Right ventricle myocardium inferior (tissue), 1 donor: Measurements from ENCODE around the gene HPS5. TPM values are rescaled to one million over a fixed set of nuclear protein-coding genes. Genes with fewer than 3 reads are reported as not detected.

Source experiments
- ATAC-seq: fragments of 200-7000 bp; cut with Tn5 transposase; one replicate; pipeline ENCODE4 v1.9.1; 2020; ENCODE audit warnings: mild to moderate bottlenecking, moderate library complexity
- DNase-seq: peaks from one replicate; pipeline ENCODE4 v3.0.0; 2021; ENCODE audit errors: missing footprints
- intact Hi-C: fragments of 100-400 bp; cut with DNase I; formaldehyde crosslinking; loops from one replicate; pipeline ENCODE4 v1.11.0; 2022
- total RNA-seq: library from RNA; stranded (reverse); fragmentation: NEBNext Ultra II Directional; extraction: Animal tissue kit (Norgen Biotek cat#: 25700); gene quantifications from one replicate; pipeline ENCODE4 v1.2.1, GENCODE V29; 2021
- donor health status: DM: no; HTN: yes; CAD: no; lungs with severe emphysema.

HPS5 gene
- total RNA-seq, 1 donor from 2014 or later, result 10.5 TPM

- no peak for ATAC-seq
- intact Hi-C loops, result loop anchor here (1.0 to 5.0 kb wide), 3 partner anchors 73 to 311 kb away; partner anchors contain the start of genes SERGEF and TSG101
These were observed 1.1 kb upstream of the HPS5 start for GRCh38 chr11:18322818-18323570.

GRCh38 chr11:18321578-18321968, 367 bp downstream of the HPS5 start:
- DNase-seq, result no peak
- no peak for ATAC-seq
- intact Hi-C loops, result loop anchor here (5.0 kb wide), 2 partner anchors 206 to 309 kb away; partner anchors contain the start of genes SERGEF and TSG101

More at GRCh38 chr11:18322818-18323570, 1.1 kb upstream of the HPS5 start:
- no peak for DNase-seq

GRCh38 chr11:18320617-18321016, 1.3 kb downstream of the HPS5 start:
- ATAC-seq (no peak), DNase-seq (no peak)
- intact Hi-C loops, result loop anchor here (5.0 kb wide), 2 partner anchors 207 to 308 kb away; partner anchors contain the start of genes SERGEF and TSG101

DNA sequence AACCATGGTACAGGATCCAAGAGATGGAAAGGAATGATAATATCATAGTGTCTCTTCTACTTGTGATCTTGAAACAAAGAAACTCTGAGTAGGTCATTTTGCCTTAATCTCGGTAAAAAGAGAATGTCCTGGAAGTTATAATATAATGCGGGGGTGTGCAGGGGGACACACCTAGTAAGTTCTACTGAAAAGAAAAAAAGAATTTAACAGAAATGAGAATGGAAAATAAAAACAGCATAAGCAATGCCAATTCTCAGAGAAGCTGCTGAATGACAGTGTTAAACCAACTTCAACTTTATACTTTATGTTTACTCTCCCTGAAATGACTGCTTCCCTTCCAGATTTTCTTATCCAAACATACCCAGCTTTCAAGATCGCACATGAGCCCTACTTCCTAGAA, 2.0 kb downstream of the HPS5 start:
- DNase-seq, result no peak
- intact Hi-C loops, result loop anchor here (5.0 kb wide), 2 partner anchors 207 to 308 kb away; partner anchors contain the start of genes SERGEF and TSG101
- no peak for ATAC-seq

- DNase-seq (no peak), ATAC-seq (no peak)
- intact Hi-C loops, result no loop called here
These were observed 4.4 kb downstream of the HPS5 start for GRCh38 chr11:18317551-18317950.

GRCh38 chr11:18315893-18316292, 6.0 kb downstream of the HPS5 start:
- DNase-seq (no peak), ATAC-seq (no peak)
- intact Hi-C loops, result no loop called here

GRCh38 chr11:18314784-18315523, 7.0 kb downstream of the HPS5 start:
- ATAC-seq (no peak), DNase-seq (no peak)
- intact Hi-C loops, result no loop called here

DNA sequence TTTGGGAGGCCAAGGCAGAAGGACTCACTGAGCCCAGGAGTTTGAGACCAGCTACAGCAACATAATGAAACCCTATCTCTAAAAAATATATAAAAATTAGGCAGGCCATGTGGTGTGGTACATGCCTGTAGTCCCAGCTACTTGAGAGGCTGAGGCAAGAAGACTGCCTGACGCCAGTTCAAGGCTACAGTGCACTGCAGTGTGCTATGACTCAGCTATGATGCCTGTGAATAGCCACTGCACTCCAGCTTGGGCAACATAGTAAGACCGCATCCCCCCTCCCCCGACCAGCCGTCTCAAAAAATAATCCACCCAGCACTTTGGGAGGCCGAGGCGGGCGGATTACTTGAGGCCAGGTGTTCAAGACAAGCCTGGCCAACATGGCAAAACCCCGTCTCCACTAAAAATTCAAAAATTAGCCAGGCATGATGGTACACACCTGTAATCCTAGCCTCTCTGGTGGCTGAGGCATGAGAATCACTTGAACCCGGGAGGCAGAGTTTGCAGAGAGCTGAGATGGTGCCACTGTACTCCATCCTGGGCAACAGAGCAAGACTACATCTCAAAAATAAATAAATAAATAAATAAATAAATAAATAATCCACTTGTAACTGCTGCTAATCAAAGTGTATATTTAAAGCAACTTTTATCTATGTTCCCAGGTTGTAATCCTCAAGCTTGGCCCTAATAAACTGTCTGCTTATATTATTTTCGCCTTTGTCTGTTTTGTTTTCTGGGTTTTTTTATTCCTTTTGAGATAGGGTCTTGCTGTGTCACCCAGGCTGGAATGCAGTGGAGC, 7.8 kb downstream of the HPS5 start:
- no peak for DNase-seq
- no peak for ATAC-seq
- intact Hi-C loops, result no loop called here

DNA sequence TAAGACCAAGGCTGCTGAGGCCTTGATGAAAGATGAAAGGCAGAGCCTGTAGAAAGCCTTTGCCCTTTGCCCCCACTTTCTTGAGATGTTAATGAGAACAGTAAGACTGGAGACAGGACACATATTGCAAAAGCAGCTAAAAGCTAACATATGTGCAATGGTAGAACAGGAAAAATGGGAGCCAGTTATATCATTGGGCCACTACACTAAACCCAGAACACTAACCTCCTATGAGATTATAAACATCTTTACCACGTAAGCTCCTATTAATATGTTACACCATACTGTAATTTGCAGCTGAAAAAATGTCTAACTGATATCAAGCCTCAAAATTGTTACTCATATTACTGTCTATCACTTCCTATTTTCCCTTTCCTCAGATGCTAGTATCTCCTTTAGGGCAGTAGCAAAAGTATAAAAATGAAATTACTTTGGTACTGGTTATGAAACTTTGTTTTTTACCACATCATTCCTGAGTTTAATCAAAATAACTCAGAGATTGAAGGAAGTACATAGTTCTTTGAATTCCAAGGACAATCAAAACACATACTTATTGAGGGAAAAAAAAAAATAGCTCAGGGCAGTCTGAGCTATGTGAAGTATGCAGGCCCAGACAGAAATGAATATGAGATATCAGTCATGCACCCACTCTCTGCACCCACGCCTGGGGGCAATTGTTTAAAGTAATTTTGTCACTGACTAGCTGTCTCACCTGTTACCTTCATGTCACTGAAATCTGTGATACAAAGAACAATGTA, 9.1 kb downstream of the HPS5 start:
- no peak for ATAC-seq
- intact Hi-C loops, result no loop called here
- no peak for DNase-seq

GRCh38 chr11:18312012-18312411, 9.9 kb downstream of the HPS5 start:
- no peak for DNase-seq
- intact Hi-C loops, result no loop called here
- ATAC-seq, result no peak

DNA sequence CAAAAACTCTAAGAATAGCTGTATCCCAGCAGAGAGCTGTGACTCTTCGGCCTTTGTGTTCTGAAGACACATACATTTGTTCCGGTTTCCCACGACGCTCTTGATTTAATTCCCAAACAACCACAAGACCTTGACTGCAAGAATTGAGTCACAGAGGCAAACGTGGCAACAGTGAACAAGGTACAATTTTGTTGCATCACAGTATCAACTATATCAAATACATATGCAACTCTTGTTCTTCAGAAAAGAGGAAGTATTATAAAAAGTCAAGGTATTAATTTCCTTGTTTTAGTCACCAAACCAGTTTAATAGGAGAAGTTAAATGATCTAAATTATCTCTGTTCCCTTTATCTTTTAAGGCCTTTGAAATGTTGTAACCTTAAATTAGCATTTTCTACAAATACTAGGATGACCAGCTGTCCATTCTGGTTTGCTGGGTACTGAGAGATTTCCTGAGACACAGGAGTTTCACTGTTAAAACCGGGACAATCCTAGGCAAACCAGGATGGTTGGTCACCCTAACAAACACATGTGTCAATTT, 11.1 kb downstream of the HPS5 start:
- DNase-seq (no peak), ATAC-seq (no peak)
- intact Hi-C loops, result no loop called here

DNA sequence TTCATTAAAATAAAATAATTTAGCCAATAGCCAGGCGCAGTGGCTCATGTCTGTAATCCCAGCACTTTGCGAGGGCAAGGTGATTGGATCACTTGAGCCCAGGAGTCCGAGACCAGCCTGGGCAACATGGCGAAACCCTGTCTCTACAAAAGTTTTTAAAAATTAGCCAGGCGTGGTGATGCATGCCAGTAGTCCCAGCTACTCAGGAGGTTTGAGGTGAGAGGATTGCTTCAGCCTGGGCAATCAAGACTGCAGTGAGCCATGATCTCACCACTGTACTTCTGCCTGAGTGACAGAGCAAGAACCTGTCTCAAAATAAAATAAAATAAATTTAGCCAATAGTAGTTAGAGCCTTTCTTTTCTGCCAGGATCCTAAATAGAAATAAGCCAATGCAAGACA, 12.2 kb downstream of the HPS5 start:
- DNase-seq, result no peak
- ATAC-seq, result no peak
- intact Hi-C loops, result no loop called here

GRCh38 chr11:18308242-18308641, 13.7 kb downstream of the HPS5 start:
- ATAC-seq (no peak), DNase-seq (no peak)
- intact Hi-C loops, result no loop called here

- DNase-seq, result no peak
- ATAC-seq, result no peak
These were observed 14.3 kb downstream of the HPS5 start for GRCh38 chr11:18307461-18308139.

DNA sequence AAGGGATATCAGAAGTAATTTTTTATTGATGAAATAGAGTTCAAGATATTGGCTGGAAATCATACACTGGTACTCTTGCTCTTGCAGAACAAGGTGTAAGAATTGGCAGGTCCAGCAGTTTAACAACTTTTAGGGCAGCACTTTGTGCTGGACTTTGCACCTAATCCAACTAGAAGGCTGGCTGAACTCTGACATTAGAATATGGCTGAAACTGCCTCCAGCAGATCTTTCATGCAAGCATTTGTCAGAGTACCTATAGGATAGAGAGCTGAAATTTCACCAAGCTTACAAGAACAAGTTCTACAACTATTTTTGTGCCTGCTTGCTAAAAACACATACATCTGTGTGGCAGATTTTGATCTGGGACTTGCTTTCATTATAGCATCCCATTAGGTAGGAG, 17.2 kb downstream of the HPS5 start:
- intact Hi-C loops, result no loop called here
- DNase-seq, result no peak
- ATAC-seq, result no peak

More at GRCh38 chr11:18307461-18308139, 14.3 kb downstream of the HPS5 start:
- intact Hi-C loops, result no loop called here

- ATAC-seq, result no peak
- intact Hi-C loops, result no loop called here
- DNase-seq, result no peak
These were observed 22.2 kb downstream of the HPS5 start for GRCh38 chr11:18299721-18300120.

- no peak for DNase-seq
- intact Hi-C loops, result no loop called here
These were observed 26.6 kb downstream of the HPS5 start for GRCh38 chr11:18295316-18295715.

DNA sequence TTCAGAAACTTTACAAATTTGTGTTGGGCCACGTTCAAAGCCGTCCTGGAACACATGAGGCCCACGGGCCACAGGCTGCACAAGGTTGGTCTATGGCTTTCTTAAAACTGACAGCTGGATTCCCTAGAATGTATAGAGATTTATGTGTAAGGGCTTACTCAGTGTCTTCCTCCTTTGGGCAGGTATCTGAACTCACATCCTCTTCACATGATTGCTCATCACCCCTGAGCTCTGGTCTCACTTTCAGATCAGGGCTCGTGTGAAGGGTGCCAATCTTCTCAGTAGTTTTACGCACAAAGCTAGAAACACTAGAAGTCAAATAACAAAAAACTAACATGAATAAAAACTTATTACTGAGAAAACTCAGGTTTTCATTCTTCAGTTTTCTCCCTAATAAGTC, 27.1 kb downstream of the HPS5 start:
- no peak for DNase-seq
- no peak for ATAC-seq
- intact Hi-C loops, result no loop called here

More at GRCh38 chr11:18295316-18295715, 26.6 kb downstream of the HPS5 start:
- no peak for ATAC-seq
